SKM-1 (cell line): Measurements from ENCODE around the gene ST3GAL4.
"Not testable (repeated sequence)": the region's sequence is repeated elsewhere in the genome, so short reads cannot be mapped to it uniquely, and the experiment has no call there.

Experiments
- DNase-seq: peaks from one replicate; lab custom pipeline; 2025; ENCODE audit not compliant: unreplicated experiment; lab: John Stamatoyannopoulos, UW

The ST3GAL4 gene

DNA sequence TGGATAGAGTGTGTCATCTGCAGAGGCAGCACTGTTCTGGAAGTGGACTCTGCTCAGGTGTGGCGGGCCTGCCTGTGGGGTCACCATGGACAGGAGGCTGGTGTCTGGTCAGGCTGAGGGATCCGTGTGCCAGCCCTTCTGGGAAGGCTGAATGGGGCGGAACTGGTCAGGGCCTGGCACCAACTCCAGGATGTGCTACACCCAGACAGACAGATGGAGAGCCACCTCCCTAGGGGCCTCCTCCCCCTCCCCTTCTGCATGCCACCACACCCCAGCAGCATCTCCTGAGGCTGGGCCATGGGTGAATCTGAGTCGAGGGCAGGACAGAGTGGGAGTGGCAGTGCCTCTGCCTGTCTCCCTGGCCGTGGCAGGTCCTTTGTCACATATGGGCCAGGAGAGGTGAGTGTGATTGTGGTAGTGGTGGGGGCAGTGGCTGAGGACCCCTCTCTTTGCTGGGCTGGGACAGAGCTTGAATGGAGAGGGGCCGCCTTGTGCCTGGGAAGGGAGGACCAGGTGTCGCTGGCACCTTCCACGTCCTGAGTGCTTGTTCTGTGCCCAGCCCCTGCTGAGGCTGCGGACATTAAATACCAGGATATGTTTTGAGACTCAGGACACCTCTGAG lies 29.1 kb downstream of the ST3GAL4 start:
- DNase-seq: no peak

DNA sequence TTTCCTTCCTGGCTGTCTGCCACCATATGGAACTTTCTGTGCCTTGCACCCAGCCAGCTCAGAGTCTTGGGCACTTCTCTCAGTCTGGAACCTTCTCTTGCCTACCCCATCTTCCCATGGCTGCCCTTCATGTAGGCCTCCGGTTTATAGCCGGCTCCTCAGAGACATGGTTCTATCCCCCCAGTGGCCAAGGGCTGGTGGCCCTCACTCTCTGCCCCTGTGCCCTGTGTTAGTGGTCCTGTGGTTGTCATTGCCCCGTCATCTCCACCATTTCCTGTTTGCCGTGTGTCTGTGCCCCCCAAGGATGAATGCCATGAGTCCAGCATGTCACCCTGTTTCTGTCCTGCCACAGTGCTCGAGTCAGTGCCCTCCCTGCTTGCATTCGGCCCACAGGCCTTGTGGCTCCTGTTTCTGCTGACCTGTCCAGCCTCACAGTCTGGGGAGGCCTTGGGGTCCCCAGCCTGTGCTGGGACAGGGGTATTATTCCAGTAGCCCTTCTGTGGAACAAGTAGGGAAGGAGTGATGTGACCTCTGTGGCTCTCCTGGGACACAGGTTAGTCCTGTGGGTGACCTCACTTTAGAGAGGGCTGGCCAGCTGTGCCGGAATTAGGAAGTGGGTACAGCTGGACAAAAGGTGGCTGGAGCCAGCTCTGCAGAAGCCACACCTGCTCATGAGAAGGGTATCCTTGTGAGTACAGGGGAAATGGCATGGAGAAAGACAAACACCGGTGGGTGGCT lies 30.7 kb downstream of the ST3GAL4 start:
- DNase-seq: no peak

DNA sequence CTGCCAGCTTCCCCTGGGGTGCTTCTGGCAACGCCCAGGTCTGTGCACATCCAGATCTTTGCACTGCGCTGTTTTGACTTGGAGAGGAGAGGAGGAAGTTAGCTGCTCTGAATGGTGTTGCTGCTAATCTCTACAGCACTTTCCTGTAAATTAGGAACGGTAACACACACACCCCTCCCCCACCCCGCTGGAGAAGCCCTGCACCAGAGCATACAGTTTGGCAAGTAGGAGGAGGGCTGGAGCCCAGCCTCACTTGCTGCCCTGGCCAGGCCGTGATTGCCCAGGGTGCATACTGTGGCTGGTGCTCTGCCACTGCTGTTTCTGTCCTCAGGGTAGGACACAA lies 31.2 kb downstream of the ST3GAL4 start:
- peak; percentile 66 for DNase-seq

GRCh38 chr11:126387857-126388256 lies 32.4 kb downstream of the ST3GAL4 start:
- DNase-seq: no peak

- no peak for DNase-seq
Observed at GRCh38 chr11:126390272-126390867, 34.9 kb downstream of the ST3GAL4 start.

- no peak for DNase-seq
Observed at GRCh38 chr11:126391286-126391954, 35.9 kb downstream of the ST3GAL4 start.

GRCh38 chr11:126391970-126392632 lies 36.6 kb downstream of the ST3GAL4 start:
- DNase-seq: peak; percentile 17

DNA sequence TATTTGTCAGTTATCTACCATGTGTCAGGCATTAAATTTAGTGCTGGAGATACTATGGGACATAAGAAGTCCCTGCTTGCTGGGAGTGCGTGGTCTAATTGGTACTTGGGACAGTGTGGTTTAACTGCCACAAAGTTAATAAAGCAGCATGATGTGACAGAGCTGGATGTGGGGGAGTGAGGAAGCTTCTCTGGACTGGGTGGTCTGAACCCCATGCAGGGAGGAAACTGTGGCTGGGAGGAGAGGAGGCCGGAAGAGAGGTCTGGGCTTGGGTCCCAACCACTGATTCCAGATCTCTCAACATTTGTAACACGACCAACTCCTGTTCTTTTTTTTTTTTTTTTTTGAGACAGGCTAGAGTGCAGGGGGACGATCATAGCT lies 37.1 kb downstream of the ST3GAL4 start:
- peak; percentile 40 for DNase-seq

GRCh38 chr11:126393143-126393542 lies 37.7 kb downstream of the ST3GAL4 start:
- no peak for DNase-seq

GRCh38 chr11:126394036-126394435 lies 38.5 kb downstream of the ST3GAL4 start:
- DNase-seq: no peak

DNA sequence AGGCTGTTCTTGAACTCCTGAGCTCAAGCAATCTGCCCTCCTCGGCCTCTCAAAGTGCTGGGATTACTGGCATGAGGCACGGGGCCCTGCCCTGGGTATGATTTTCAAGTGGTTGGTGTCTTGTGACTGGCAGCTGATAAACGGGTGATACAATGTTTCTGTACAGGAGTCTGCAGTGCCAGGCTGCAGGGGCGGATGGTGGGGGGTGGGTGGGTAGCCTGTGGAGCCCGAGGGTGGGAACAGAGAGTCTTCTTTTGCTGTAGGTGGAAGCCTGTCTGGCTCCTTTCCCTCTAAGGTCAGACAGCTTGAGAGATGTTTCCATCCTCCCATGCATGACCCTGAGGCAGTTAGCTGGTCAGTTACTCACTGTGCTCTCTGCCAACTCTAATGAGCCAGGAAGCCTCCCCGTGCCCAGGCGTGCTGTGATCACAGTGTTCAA lies 39.2 kb downstream of the ST3GAL4 start:
- not testable (repeated sequence) for DNase-seq

GRCh38 chr11:126395784-126396183 lies 40.3 kb downstream of the ST3GAL4 start:
- DNase-seq: not testable (repeated sequence)

- DNase-seq: not testable (repeated sequence)
Observed at GRCh38 chr11:126396266-126396665, 40.8 kb downstream of the ST3GAL4 start.

GRCh38 chr11:126396965-126397364 lies 41.5 kb downstream of the ST3GAL4 start:
- no peak for DNase-seq

GRCh38 chr11:126398296-126398695 lies 42.8 kb downstream of the ST3GAL4 start:
- no peak for DNase-seq

- DNase-seq: no peak
Observed at GRCh38 chr11:126398721-126399120, 43.2 kb downstream of the ST3GAL4 start.

DNA sequence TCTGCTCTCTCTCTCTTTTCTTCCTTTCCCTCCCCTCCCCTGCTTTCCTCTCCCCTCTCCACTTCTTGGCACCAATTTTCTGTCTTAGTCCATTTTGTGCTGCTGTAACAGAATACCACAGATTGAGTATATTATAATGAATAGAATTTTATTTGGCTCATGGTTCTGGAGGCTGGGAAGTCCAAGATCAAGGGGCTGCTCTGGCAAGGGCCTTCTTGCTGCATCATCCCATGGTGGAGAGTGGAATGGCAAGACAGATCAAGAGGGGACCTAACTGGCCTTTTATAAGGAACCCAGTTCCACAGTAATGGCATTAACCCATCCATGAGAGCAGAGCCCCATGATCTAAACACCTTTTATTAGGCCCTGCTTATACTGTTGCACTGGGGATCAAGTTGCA lies 44.5 kb downstream of the ST3GAL4 start:
- DNase-seq: no peak

GRCh38 chr11:126400479-126400878 lies 45.0 kb downstream of the ST3GAL4 start:
- DNase-seq: no peak

DNA sequence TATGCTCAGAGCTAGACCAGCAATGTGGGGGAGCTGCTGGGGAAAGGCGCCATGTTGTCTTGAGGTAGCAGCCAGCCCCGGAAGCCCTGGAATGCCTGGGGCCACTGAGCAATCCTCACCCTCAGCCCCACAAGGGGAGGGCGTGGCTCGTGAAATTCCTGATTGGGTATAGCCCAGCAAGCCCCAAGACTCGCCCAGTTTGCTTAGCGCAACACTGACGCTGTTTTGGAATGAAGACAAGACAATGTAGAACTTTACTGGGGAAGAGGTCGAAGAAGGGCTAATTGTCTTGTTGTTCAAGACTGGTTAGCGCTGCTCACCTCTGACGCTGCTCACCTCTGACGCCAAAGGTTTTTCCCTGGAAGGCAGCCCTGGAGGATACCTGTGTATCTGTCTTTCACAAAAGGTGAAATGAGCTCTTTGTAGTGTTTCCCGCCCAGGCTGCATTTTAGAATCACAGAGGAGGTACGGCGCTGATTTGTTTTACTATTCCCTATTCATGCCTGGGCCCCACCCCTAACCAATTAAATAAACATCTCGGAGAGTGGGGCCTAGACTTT lies 47.6 kb downstream of the ST3GAL4 start:
- DNase-seq: no peak

- DNase-seq: no peak
Observed at GRCh38 chr11:126403658-126404057, 48.2 kb downstream of the ST3GAL4 start.

- DNase-seq: no peak
Observed at GRCh38 chr11:126404367-126404766, 48.9 kb downstream of the ST3GAL4 start.
